ENCODE data around the gene MCTP1.

GRCh38 chr5:95114902-95115301, 170.0 kb downstream of the MCTP1 start:
- TF ChIP-seq EZH2 (IDR thresholded peaks at IDR 0.05; ENCODE audit: insufficient read depth, poor library complexity, severe bottlenecking) (no peak), EZH2phosphoT487 (IDR thresholded peaks at IDR 0.05; ENCODE audit: insufficient read depth, low read depth) (no peak)

Data from GM23248 (cell line).